Liver (tissue), 9 donors: ENCODE results near the gene A1CF. TPM values are rescaled to one million over a fixed set of nuclear protein-coding genes. Genes with fewer than 3 reads are reported as not detected.

Experiments
- DNase-seq: peaks from one replicate; pipeline ENCODE4 v3.0.0-alpha.2; 2017; ENCODE audit warnings: low spot score
- H3K27ac ChIP-seq, 2 donors: one replicate each; pipeline ENCODE4 v1.7.0; 2013; ENCODE audit warnings: inconsistent platforms in 2 of 2, low read length in 2 of 2, control low read depth in 1 of 2, low read depth in 1 of 2, mild to moderate bottlenecking in 1 of 2
- H3K27me3 ChIP-seq, 4 donors: one replicate each; pipeline versions ENCODE4 v1.6.1 to v1.7.0; 2013; ENCODE audit warnings: low read length in 3 of 4, inconsistent platforms in 1 of 4, mild to moderate bottlenecking in 1 of 4, moderate library complexity in 1 of 4; ENCODE audit not compliant: control insufficient read depth in 4 of 4, insufficient read depth in 4 of 4
- H3K36me3 ChIP-seq, 4 donors: one replicate each; pipeline versions ENCODE4 v1.6.1 to v1.7.0; 2013; ENCODE audit warnings: low read length in 3 of 4, mild to moderate bottlenecking in 3 of 4, low read depth in 1 of 4, moderate library complexity in 1 of 4; ENCODE audit not compliant: control insufficient read depth in 4 of 4, insufficient read depth in 3 of 4
- H3K4me1 ChIP-seq, 4 donors: one replicate each; pipeline versions ENCODE4 v1.6.1 to v1.7.0; 2013; ENCODE audit warnings: low read length in 3 of 4, mild to moderate bottlenecking in 3 of 4, moderate library complexity in 1 of 4; ENCODE audit not compliant: control insufficient read depth in 4 of 4, insufficient read depth in 4 of 4
- H3K4me3 ChIP-seq, 3 donors: one replicate each; pipeline versions ENCODE4 v1.6.1 to v1.7.0; 2013; ENCODE audit warnings: low read length in 3 of 3, control low read depth in 1 of 3, low read depth in 1 of 3, mild to moderate bottlenecking in 1 of 3
- H3K9ac ChIP-seq, 2 donors: one replicate each; pipeline ENCODE4 v1.7.0; 2013; ENCODE audit warnings: low read length in 2 of 2, mild to moderate bottlenecking in 2 of 2, moderate library complexity in 2 of 2, control low read depth in 1 of 2, low read depth in 1 of 2
- H3K9me3 ChIP-seq, 4 donors: one replicate each; pipeline versions ENCODE4 v1.6.1 to v1.7.0; 2013; ENCODE audit warnings: low read length in 3 of 4; ENCODE audit not compliant: control insufficient read depth in 4 of 4
- ATF3 ChIP-seq: IDR thresholded peaks from 2 replicates; pipeline ENCODE4 v1.6.1; 2016; ENCODE audit warnings: antibody characterized with exemption
- CTCF ChIP-seq: fragments of 150-350 bp; IDR thresholded peaks from 2 replicates; pipeline ENCODE4 v1.5.1; 2017; ENCODE audit warnings: improper control_type of control experiment, low read depth, low read length; ENCODE audit not compliant: missing input control
- EGR1 ChIP-seq, 2 donors: IDR thresholded peaks; 2 replicates each; pipeline ENCODE4 v1.6.1; 2016 to 2018; ENCODE audit warnings: antibody characterized with exemption in 2 of 2, low read depth in 2 of 2
- FOXA1 ChIP-seq: IDR thresholded peaks from 2 replicates; pipeline ENCODE4 v1.6.1; 2016; ENCODE audit warnings: antibody characterized with exemption
- FOXA2 ChIP-seq: IDR thresholded peaks from 2 replicates; pipeline ENCODE4 v1.6.1; 2016; ENCODE audit warnings: antibody characterized with exemption
- GABPA ChIP-seq, 2 donors: IDR thresholded peaks in 1 of 2; conservative IDR thresholded peaks in 1 of 2; 2 replicates each; pipeline ENCODE4 v1.6.1; 2016; ENCODE audit warnings: antibody characterized with exemption in 2 of 2, mild to moderate bottlenecking in 1 of 2, moderate library complexity in 1 of 2
- HNF4A ChIP-seq, 2 donors: conservative IDR thresholded peaks; 2 replicates each; pipeline ENCODE4 v1.6.1; 2016; ENCODE audit warnings: antibody characterized with exemption in 2 of 2, mild to moderate bottlenecking in 2 of 2
- HNF4G ChIP-seq: IDR thresholded peaks from 2 replicates; pipeline ENCODE4 v1.6.1; 2016; ENCODE audit warnings: antibody characterized with exemption
- JUND ChIP-seq, 2 donors: IDR thresholded peaks; 2 replicates each; pipeline ENCODE4 v1.6.1; 2016; ENCODE audit warnings: antibody characterized with exemption in 2 of 2
- MAX ChIP-seq: IDR thresholded peaks from 2 replicates; pipeline ENCODE4 v1.6.1; 2016; ENCODE audit warnings: antibody characterized with exemption
- NR2F2 ChIP-seq: IDR thresholded peaks from 2 replicates; pipeline ENCODE4 v1.6.1; 2016; ENCODE audit warnings: antibody characterized with exemption
- RAD21 ChIP-seq, 2 donors: IDR thresholded peaks; 2 replicates each; pipeline ENCODE4 v1.6.1; 2016; ENCODE audit warnings: antibody characterized with exemption in 2 of 2, mild to moderate bottlenecking in 2 of 2
- REST ChIP-seq: IDR thresholded peaks from 2 replicates; pipeline ENCODE4 v1.6.1; 2016; ENCODE audit warnings: antibody characterized with exemption, mild to moderate bottlenecking
- RXRA ChIP-seq, 2 donors: IDR thresholded peaks; 2 replicates each; pipeline ENCODE4 v1.6.1; 2017 to 2018; ENCODE audit warnings: antibody characterized with exemption in 2 of 2, mild to moderate bottlenecking in 1 of 2
- SP1 ChIP-seq: IDR thresholded peaks from 2 replicates; pipeline ENCODE4 v1.6.1; 2018; ENCODE audit warnings: antibody characterized with exemption, mild to moderate bottlenecking
- TAF1 ChIP-seq: conservative IDR thresholded peaks from 2 replicates; pipeline ENCODE4 v1.6.1; 2016; ENCODE audit warnings: antibody characterized with exemption, mild to moderate bottlenecking
- YY1 ChIP-seq: IDR thresholded peaks from 2 replicates; pipeline ENCODE4 v1.6.1; 2016; ENCODE audit warnings: antibody characterized with exemption, mild to moderate bottlenecking
- ZBTB33 ChIP-seq: IDR thresholded peaks from 2 replicates; pipeline ENCODE4 v1.6.1; 2016; ENCODE audit warnings: antibody characterized with exemption
- WGBS: extraction: QIAGEN DNeasy Blood & Tissue Kit; methylation state at CpG from one replicate; pipeline ENCODE4 v1.1.7; 2013; 5-methylcytosine and 5-hydroxymethylcytosine counted together
- polyA plus RNA-seq, 2 donors: library from polyadenylated mRNA; stranded (reverse) in 1 of 2; unstranded in 1 of 2; fragments of 200-250 nt in 1 of 2; fragments of >200 nt in 1 of 2; fragmentation: Nextera tagmentation in 1 of 2; extraction: Ambion mirVana in 1 of 2; gene quantifications; one replicate each; pipeline versions ENCODE4 v1.2.1 to v1.2.3, GENCODE V29; 2013 to 2015
- total RNA-seq, 2 donors: library from RNA; depleted of rRNA; stranded (reverse); fragments of >200 nt; gene quantifications; one replicate each; pipeline ENCODE4 v1.2.3, GENCODE V29; 2014
- donor health status: healthy.
- donor health status: healthy.
- donor health status: healthy.
- donor health status: healthy.
- donor health status: healthy.

Gene A1CF
- 100 to 1,000 TPM in 1 of 2 donors, 10 to 100 TPM in 1; 44.6 to 198 TPM for total RNA-seq
- polyA plus RNA-seq: 100 to 1,000 TPM in 1 of 2 donors, 10 to 100 TPM in 1; 31.8 to 177 TPM

- WGBS: 26% methylated on average over 7 of the region's 7 CpGs
- H3K4me1 ChIP-seq: peaks cover 8 to 36% (median 20%) of the 10 kb centered on the region in 4 donors
- H3K27me3 ChIP-seq: no peaks in the 10 kb centered on the region
- H3K9ac ChIP-seq: peak within 1 kb of the TSS; percentile 84 to 96
- no peak for DNase-seq
- peaks cover 0 to 3% (median 0%) of the 10 kb centered on the region in 4 donors for H3K36me3 ChIP-seq
- TF ChIP-seq JUND (IDR thresholded peaks at IDR 0.05) (peak; percentile 31 to 55), TAF1 (peak; percentile 100), GABPA (IDR thresholded peaks at IDR 0.05 in 1 of 2, conservative IDR thresholded peaks at IDR 0.05 in 1 of 2) (peak in 1 of 2 donors; percentile 39), REST (peak; percentile 90), HNF4G (peak; percentile 37), NR2F2 (no peak), ATF3 (no peak), ZBTB33 (peak; percentile 62), RAD21 (IDR thresholded peaks at IDR 0.05) (peak in 1 of 2 donors; percentile 42), YY1 (peak; percentile 89), MAX (peak; percentile 96), FOXA2 (no peak), RXRA (IDR thresholded peaks at IDR 0.05) (peak; percentile 85 to 90), CTCF (no peak), HNF4A (conservative IDR thresholded peaks at IDR 0.05) (peak; percentile 81 to 91), EGR1 (IDR thresholded peaks at IDR 0.05; ENCODE audit: low read depth in 2 of 2) (peak in 1 of 2 donors; percentile 42), SP1 (peak; percentile 79), FOXA1 (no peak)
- H3K4me3 ChIP-seq: peak within 1 kb of the TSS; percentile 55 to 90 (median 79)
- H3K9me3 ChIP-seq: no peaks in the 10 kb centered on the region
- peak within 1 kb of the TSS; percentile 84 to 93 for H3K27ac ChIP-seq
These were observed at the start of gene A1CF for GRCh38 chr10:50885097-50885859. A1CF (minus strand) TSS chr10:50885627; CDS start chr10:50859940, 25,687 bp downstream.
